Fibroblast of skin of right biceps (primary cell): ENCODE results near the gene EIF3D.

ENCODE experiments used
- DNase-seq: peaks from one replicate; pipeline ENCODE4 v3.0.0-alpha.2; 2013

The EIF3D gene

DNA sequence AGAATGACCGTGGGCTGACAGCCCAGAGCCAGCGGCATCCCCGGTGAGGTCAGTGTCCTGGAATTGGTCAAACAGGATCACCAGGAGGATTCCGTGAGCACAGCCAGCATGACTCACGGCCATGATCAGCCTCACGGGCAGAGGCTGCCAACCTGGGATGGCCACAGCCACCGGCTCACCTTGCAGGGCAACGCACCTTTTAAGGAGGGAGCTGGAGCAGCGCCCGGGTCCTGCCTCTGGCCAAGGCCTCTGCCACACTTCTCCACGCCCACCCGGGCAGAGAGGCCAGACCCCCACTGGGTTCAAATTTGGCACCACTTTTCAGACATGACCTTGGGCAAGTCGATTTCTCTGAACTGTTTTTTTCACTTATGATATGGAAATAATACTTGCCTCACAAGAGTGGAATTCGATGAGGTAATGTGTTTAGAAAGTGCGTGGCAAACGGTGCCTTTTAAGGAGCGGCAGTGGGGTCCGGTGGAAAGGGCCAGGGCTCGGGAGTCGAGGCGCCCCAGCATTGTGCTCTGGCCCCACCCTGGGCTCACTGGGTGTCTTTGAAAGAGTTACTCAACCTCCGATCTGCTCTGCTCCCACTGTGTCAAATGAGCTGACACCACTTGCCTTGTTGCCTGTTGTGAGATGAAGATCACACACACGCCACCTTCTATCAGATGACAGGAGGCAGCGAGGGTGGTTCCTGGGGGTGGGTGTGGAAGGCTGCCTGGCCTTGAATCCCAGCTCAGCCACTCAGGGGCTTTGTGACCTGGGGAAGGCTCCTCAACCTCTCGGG is 63.5 kb downstream of the EIF3D start:
- peak; percentile 90 for DNase-seq

DNA sequence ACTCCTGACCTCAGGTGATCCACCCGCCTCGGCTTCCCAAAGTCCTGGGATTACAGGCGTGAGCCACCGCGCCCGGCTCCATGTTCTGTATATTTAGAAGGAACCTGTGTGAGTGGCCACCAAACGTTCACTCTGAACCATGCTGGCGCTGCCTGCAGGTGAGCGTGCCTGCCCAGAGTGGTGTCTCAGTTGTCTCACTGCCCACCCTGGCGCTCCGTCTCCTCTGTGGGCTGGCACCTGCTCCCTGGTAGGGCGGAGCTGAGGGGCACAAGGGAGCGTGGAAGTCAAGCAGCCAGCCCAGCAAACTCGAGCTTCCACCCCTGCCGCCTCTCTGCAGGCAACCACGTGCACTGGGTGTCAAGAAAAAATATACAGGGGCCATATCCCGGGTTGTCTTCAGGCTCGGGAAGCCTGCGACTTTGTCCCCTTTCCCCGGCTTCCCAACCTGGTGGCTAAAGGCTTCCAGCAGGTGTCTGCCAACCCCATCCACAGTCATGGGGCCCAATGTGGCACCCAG is 64.2 kb downstream of the EIF3D start:
- DNase-seq: no peak

DNA sequence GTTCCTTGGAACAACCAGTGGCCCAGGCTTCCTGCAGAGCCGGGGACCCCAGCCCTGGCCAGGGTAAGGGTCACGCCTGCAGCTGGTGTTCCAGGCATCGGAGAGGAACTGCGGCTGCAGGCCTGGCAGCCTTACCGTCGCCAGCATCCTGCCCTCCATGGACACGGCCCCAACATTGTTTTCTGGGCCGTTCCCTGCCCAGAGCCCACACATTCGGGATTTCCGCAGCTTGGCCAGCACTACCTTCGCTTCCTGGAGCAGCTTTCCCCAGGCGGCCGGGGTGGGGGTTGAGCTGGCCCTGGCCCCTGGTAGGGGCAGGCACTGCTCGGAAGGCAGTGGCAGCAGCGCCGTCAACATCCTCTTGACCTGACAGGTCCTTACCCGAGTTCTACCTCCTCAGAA is 65.2 kb downstream of the EIF3D start:
- no peak for DNase-seq

- peak; percentile 95 for DNase-seq
Measured at GRCh38 chr22:36461665-36462649, 67.0 kb downstream of the EIF3D start.
